ENCODE data around the gene ESYT3.

DNA sequence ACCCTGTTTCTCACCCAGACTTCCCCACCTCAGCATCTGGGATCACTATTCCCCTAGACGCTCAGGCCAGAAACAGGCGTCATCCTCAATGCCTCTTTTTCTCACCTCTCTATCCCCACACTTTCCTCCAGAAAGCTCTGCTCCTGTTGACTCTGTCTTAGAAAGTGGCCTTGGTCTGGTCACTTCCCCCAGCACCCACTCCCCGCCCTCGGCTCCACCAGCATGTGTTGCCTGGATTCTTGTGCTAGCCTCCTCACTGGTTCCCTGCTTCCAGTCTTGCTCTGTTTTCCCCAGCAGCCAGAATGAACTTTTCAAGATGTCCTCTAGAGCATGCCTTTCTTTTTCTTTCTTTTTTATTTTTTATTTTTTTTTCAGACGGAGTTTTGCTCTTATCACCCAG, 39.7 kb upstream of the ESYT3 start:
- TF ChIP-seq, protein P1, sequence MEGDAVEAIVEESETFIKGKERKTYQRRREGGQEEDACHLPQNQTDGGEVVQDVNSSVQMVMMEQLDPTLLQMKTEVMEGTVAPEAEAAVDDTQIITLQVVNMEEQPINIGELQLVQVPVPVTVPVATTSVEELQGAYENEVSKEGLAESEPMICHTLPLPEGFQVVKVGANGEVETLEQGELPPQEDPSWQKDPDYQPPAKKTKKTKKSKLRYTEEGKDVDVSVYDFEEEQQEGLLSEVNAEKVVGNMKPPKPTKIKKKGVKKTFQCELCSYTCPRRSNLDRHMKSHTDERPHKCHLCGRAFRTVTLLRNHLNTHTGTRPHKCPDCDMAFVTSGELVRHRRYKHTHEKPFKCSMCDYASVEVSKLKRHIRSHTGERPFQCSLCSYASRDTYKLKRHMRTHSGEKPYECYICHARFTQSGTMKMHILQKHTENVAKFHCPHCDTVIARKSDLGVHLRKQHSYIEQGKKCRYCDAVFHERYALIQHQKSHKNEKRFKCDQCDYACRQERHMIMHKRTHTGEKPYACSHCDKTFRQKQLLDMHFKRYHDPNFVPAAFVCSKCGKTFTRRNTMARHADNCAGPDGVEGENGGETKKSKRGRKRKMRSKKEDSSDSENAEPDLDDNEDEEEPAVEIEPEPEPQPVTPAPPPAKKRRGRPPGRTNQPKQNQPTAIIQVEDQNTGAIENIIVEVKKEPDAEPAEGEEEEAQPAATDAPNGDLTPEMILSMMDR (IDR thresholded peaks at IDR 0.05; ENCODE audit: insufficient read depth, low read length): no peak
- TF ChIP-seq POLR2AphosphoS5 (IDR thresholded peaks at IDR 0.05; ENCODE audit: low read depth) (no peak), GABPA (IDR thresholded peaks at IDR 0.05; ENCODE audit: low read depth) (no peak), SPI1 (IDR thresholded peaks at IDR 0.05; ENCODE audit: borderline replicate concordance, low read depth) (no peak)
- TF ChIP-seq, protein P2, sequence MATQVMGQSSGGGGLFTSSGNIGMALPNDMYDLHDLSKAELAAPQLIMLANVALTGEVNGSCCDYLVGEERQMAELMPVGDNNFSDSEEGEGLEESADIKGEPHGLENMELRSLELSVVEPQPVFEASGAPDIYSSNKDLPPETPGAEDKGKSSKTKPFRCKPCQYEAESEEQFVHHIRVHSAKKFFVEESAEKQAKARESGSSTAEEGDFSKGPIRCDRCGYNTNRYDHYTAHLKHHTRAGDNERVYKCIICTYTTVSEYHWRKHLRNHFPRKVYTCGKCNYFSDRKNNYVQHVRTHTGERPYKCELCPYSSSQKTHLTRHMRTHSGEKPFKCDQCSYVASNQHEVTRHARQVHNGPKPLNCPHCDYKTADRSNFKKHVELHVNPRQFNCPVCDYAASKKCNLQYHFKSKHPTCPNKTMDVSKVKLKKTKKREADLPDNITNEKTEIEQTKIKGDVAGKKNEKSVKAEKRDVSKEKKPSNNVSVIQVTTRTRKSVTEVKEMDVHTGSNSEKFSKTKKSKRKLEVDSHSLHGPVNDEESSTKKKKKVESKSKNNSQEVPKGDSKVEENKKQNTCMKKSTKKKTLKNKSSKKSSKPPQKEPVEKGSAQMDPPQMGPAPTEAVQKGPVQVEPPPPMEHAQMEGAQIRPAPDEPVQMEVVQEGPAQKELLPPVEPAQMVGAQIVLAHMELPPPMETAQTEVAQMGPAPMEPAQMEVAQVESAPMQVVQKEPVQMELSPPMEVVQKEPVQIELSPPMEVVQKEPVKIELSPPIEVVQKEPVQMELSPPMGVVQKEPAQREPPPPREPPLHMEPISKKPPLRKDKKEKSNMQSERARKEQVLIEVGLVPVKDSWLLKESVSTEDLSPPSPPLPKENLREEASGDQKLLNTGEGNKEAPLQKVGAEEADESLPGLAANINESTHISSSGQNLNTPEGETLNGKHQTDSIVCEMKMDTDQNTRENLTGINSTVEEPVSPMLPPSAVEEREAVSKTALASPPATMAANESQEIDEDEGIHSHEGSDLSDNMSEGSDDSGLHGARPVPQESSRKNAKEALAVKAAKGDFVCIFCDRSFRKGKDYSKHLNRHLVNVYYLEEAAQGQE (IDR thresholded peaks at IDR 0.05; ENCODE audit: insufficient replicate concordance, low read depth): no peak

All from HL-60 (cell line).